GM19099 (cell line): ENCODE data around the gene MAP3K3.

Source experiments
- POLR2A ChIP-seq: IDR thresholded peaks from 3 replicates; pipeline ENCODE4 v1.6.1; 2011; ENCODE audit warnings: low read depth; ENCODE audit not compliant: insufficient read length; ENCODE audit errors: extremely low read depth

MAP3K3 gene

DNA sequence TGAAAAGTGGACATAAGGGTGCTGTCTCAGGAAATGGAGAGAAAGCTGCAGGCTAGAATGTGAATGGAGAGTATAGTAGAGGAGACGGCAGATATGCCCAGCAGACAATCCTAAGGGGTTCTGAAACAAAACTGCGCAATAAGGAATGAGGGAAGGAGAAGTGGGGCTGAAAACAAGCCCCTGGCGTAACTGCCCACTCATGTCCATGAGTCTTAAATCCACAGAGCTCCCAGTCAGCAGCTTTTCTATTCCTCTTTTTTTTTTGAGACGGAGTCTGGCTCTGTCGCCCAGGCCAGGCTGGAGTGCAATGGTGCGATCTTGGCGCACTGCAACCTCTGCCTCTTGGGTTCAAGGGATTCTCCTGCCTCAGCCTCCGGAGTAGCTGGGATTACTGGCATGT, 113.5 kb downstream of the MAP3K3 start:
- no peak for TF ChIP-seq POLR2A

- TF ChIP-seq POLR2A: no peak
Measured at GRCh38 chr17:63740464-63741142, 118.4 kb downstream of the MAP3K3 start.

DNA sequence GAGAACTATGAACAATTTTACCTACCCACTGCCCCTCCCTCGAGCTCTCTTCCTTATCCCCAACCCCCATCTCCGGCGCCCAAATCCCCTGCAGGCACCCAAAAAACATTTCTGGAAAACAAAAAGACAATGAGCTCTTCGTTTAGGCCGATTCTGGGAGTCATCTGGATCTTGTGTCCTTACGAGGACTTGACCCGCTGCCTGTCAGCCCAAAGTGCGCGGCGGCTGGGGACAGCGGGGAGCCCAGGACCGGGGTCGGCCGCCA, 118.9 kb downstream of the MAP3K3 start:
- TF ChIP-seq POLR2A: no peak

DNA sequence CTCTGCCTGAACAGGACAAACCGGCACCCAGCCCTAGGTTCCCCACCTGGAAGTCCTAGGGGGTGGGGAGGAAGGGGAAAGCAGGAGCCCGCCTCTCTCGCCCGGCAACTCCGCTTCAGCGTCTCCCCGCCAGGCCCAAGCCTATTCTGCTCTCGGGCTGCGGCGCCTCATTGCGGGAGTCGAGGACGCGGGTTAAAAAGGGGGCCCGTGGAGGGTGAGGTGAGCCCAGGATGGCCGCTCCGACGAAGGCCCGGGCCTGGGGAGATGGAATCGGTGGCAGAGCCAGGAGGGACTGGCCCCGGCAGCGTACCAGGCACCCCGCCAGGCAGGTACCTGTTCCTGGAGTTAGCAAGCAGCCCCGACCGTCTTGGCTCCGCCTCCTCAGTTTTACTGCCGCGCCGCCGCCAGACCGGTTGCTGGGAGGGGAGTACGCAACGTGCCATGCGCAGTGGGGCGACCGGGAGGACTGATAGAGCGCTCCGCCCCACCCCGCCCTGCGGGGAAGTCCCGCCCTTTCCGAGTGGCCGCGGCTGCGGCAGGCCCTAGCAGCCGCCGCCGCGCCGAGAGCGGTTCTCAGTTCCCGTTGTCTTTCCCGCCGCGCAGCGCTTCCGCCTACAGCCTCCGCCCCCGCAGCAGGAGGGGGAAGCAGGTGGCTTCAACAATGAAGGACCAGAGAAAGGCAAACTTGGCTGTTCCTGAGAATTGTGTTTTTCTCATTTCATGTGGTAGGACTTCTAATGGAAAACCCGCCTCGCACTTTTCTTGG, 119.4 kb downstream of the MAP3K3 start, which contains the start of gene STRADA:
Gene STRADA (minus strand): TSS at position 392 of the 766 bp plus-strand sequence. CDS start 13,430 bp downstream, outside the sequence.
- TF ChIP-seq POLR2A: peak; percentile 94
